IMR-90 (cell line): Measurements from ENCODE around the gene HDGF.
A peak's percentile ranks its signal among the peaks of the same experiment; 100 is the strongest.

ENCODE experiments used
- BHLHE40 ChIP-seq: fragments of 150-350 bp; IDR thresholded peaks from 2 replicates; pipeline ENCODE4 v1.6.1; 2016; ENCODE audit warnings: mild to moderate bottlenecking, low read depth, low read length
- CEBPB ChIP-seq: IDR thresholded peaks from 2 replicates; pipeline ENCODE4 v1.6.1; 2012; ENCODE audit warnings: low read depth, low read length, improper control_type of control experiment
- CHD1 ChIP-seq: IDR thresholded peaks from 2 replicates; pipeline ENCODE4 v1.6.1; 2012; ENCODE audit warnings: low read depth, low read length, improper control_type of control experiment
- ELK1 ChIP-seq: fragments of 150-350 bp; IDR thresholded peaks from 2 replicates; pipeline ENCODE4 v1.6.1; 2016; ENCODE audit warnings: low read depth, mild to moderate bottlenecking, low read length, moderate library complexity, borderline replicate concordance
- MAZ ChIP-seq: IDR thresholded peaks from 2 replicates; pipeline ENCODE4 v1.6.1; 2012; ENCODE audit warnings: low read depth, mild to moderate bottlenecking, low read length, improper control_type of control experiment, moderate library complexity, borderline replicate concordance
- MXI1 ChIP-seq: IDR thresholded peaks from 2 replicates; pipeline ENCODE4 v1.6.1; 2012; ENCODE audit warnings: low read depth, mild to moderate bottlenecking, low read length, moderate library complexity, borderline replicate concordance
- NFE2L2 ChIP-seq: fragments of 150-350 bp; IDR thresholded peaks from 2 replicates; pipeline ENCODE4 v1.6.1; 2016; ENCODE audit warnings: low read depth, mild to moderate bottlenecking, low read length
- POLR2A ChIP-seq: IDR thresholded peaks from 2 replicates; pipeline ENCODE4 v1.6.1; 2012; ENCODE audit warnings: mild to moderate bottlenecking, low read depth, low read length
- RAD21 ChIP-seq: IDR thresholded peaks from 2 replicates; pipeline ENCODE4 v1.6.1; 2012; ENCODE audit warnings: low read length, improper control_type of control experiment
- RCOR1 ChIP-seq: IDR thresholded peaks from 2 replicates; pipeline ENCODE4 v1.6.1; 2012; ENCODE audit warnings: mild to moderate bottlenecking, low read length, improper control_type of control experiment; ENCODE audit not compliant: insufficient replicate concordance
- RFX5 ChIP-seq: IDR thresholded peaks from 2 replicates; pipeline ENCODE4 v1.8.0; 2012; ENCODE audit warnings: low read depth, mild to moderate bottlenecking, low read length, moderate library complexity
- SMC3 ChIP-seq: fragments of 150-350 bp; IDR thresholded peaks from 2 replicates; pipeline ENCODE4 v1.6.1; 2016; ENCODE audit warnings: low read depth, mild to moderate bottlenecking, antibody characterized with exemption, low read length, moderate library complexity
- TF ChIP-seq, protein P1 (sequence below): fragments of 150-350 bp; IDR thresholded peaks from 2 replicates; pipeline ENCODE4 v1.6.1; 2017; ENCODE audit warnings: mild to moderate bottlenecking, antibody characterized with exemption, low read length, low read depth
- TF ChIP-seq, protein P2 (sequence below): conservative IDR thresholded peaks from 2 replicates; pipeline ENCODE4 v1.5.1; 2012; ENCODE audit warnings: mild to moderate bottlenecking, low read depth, low read length, improper control_type of control experiment

DNA sequence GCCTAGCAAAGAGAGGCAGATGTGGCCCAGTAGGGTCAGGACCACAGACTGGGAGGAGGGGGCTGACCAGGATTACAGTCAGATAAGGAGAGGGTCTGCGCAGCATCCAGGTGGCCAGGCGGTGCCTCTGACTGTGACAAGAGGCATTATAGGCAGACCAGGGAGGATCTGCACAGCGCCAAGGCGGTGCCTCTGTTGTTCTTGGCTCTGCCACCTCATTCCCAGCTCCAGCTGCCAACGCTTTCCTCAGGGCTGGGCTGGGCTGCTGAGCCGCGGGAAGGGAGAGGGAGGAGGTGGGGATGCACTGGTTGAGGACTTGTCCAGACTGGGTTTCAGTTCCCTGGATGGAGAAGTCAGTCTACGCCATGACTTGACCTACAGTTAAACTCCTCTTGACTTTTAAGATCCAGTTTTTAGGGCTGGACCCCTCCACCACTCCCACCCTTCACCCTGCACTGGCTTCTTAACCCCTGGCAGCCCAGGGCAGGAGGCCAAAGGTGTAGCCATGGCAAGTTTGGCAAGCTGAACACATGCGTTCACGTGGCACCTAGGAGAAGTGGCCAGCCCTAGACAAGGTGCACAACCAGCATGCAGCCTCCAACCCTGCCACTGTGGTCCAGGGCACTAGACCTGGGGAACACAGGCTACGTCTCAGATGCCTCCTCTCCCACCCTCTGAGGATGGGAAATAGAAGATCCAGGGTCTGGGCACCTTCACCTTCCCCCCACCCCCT, 41.6 kb downstream of the HDGF start:
- no peak for TF ChIP-seq SMC3
- no peak for TF ChIP-seq POLR2A
- TF ChIP-seq RCOR1, result no peak
- TF ChIP-seq, protein P1, sequence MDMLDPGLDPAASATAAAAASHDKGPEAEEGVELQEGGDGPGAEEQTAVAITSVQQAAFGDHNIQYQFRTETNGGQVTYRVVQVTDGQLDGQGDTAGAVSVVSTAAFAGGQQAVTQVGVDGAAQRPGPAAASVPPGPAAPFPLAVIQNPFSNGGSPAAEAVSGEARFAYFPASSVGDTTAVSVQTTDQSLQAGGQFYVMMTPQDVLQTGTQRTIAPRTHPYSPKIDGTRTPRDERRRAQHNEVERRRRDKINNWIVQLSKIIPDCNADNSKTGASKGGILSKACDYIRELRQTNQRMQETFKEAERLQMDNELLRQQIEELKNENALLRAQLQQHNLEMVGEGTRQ, result no peak
- TF ChIP-seq, protein P2, sequence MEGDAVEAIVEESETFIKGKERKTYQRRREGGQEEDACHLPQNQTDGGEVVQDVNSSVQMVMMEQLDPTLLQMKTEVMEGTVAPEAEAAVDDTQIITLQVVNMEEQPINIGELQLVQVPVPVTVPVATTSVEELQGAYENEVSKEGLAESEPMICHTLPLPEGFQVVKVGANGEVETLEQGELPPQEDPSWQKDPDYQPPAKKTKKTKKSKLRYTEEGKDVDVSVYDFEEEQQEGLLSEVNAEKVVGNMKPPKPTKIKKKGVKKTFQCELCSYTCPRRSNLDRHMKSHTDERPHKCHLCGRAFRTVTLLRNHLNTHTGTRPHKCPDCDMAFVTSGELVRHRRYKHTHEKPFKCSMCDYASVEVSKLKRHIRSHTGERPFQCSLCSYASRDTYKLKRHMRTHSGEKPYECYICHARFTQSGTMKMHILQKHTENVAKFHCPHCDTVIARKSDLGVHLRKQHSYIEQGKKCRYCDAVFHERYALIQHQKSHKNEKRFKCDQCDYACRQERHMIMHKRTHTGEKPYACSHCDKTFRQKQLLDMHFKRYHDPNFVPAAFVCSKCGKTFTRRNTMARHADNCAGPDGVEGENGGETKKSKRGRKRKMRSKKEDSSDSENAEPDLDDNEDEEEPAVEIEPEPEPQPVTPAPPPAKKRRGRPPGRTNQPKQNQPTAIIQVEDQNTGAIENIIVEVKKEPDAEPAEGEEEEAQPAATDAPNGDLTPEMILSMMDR, result no peak
- TF ChIP-seq RAD21, result no peak
- TF ChIP-seq MXI1, result no peak
- TF ChIP-seq MAZ, result peak; percentile 28; the same call in 1 of the 2 replicates
- TF ChIP-seq RFX5, result no peak
- TF ChIP-seq CHD1, result no peak
- no peak for TF ChIP-seq BHLHE40
- no peak for TF ChIP-seq NFE2L2
- no peak for TF ChIP-seq CEBPB
- TF ChIP-seq ELK1, result no peak
